Left lobe of liver (tissue), 2 donors: Measurements from ENCODE around the gene UBE2Q2. TPM values are rescaled to one million over a fixed set of nuclear protein-coding genes. Genes with fewer than 3 reads are reported as not detected.
"Not testable (repeated sequence)": the region's sequence is repeated elsewhere in the genome, so short reads cannot be mapped to it uniquely, and the experiment has no call there.

Experiments
- ATAC-seq: fragments of 200-7000 bp; cut with Tn5 transposase; one replicate; pipeline ENCODE4 v1.9.1; 2020; ENCODE audit warnings: mild to moderate bottlenecking, moderate library complexity
- DNase-seq: peaks from one replicate; pipeline ENCODE4 v3.0.0-alpha.2; 2020; ENCODE audit warnings: low spot score
- total RNA-seq: library from RNA; stranded (reverse); gene quantifications from one replicate; pipeline ENCODE4 v1.2.1, GENCODE V29; 2021
- donor health status: DM: no; HTN: no; CAD: no; lungs with moderate emphysema.
- donor health status: DM: no; HTN: yes; CAD: no.

The UBE2Q2 gene
- total RNA-seq, 1 donor from 2014 or later, result 2.2 TPM

GRCh38 chr15:75823860-75824613, 19.2 kb upstream of the UBE2Q2 start:
- DNase-seq, result no peak
- ATAC-seq, result no peak

- DNase-seq, result no peak
- no peak for ATAC-seq
Measured at GRCh38 chr15:75827691-75828090, 15.6 kb upstream of the UBE2Q2 start.

- DNase-seq (no peak), ATAC-seq (no peak)
Measured at GRCh38 chr15:75828429-75828828, 14.8 kb upstream of the UBE2Q2 start.

GRCh38 chr15:75830910-75831805, 12.1 kb upstream of the UBE2Q2 start:
- DNase-seq (no peak), ATAC-seq (no peak)

- ATAC-seq, result no peak
- DNase-seq, result no peak
Measured at GRCh38 chr15:75831806-75832102, 11.5 kb upstream of the UBE2Q2 start.

GRCh38 chr15:75832114-75832513, 11.1 kb upstream of the UBE2Q2 start:
- ATAC-seq, result no peak
- no peak for DNase-seq

- no peak for ATAC-seq
Measured at GRCh38 chr15:75834021-75834420, 9.2 kb upstream of the UBE2Q2 start.

GRCh38 chr15:75835990-75836958, 7.0 kb upstream of the UBE2Q2 start:
- DNase-seq (no peak), ATAC-seq (no peak)

More at GRCh38 chr15:75834021-75834420, 9.2 kb upstream of the UBE2Q2 start:
- DNase-seq, result no peak

GRCh38 chr15:75836959-75837334, 6.3 kb upstream of the UBE2Q2 start:
- ATAC-seq (no peak), DNase-seq (no peak)

GRCh38 chr15:75840659-75841058, 2.6 kb upstream of the UBE2Q2 start:
- no peak for ATAC-seq
- no peak for DNase-seq

- ATAC-seq (no peak), DNase-seq (no peak)
Measured at GRCh38 chr15:75841626-75842025, 1.6 kb upstream of the UBE2Q2 start.

GRCh38 chr15:75843678-75844581, 683 bp downstream of the UBE2Q2 start:
- ATAC-seq, result peak; percentile 78
- DNase-seq, result peak; percentile 57

GRCh38 chr15:75844629-75845335, 1.5 kb downstream of the UBE2Q2 start:
- DNase-seq, result no peak
- no peak for ATAC-seq

- DNase-seq, result no peak
Measured at GRCh38 chr15:75849167-75849566, 5.9 kb downstream of the UBE2Q2 start.

GRCh38 chr15:75850708-75851107, 7.5 kb downstream of the UBE2Q2 start:
- DNase-seq, result no peak
- no peak for ATAC-seq

More at GRCh38 chr15:75849167-75849566, 5.9 kb downstream of the UBE2Q2 start:
- no peak for ATAC-seq

GRCh38 chr15:75851566-75851965, 8.3 kb downstream of the UBE2Q2 start:
- not testable (repeated sequence) for ATAC-seq

GRCh38 chr15:75857886-75858285, 14.6 kb downstream of the UBE2Q2 start:
- ATAC-seq, result no peak

More at GRCh38 chr15:75851566-75851965, 8.3 kb downstream of the UBE2Q2 start:
- not testable (repeated sequence) for DNase-seq

GRCh38 chr15:75861750-75862402, 18.6 kb downstream of the UBE2Q2 start:
- no peak for ATAC-seq

More at GRCh38 chr15:75857886-75858285, 14.6 kb downstream of the UBE2Q2 start:
- DNase-seq, result no peak

GRCh38 chr15:75862796-75863195, 19.5 kb downstream of the UBE2Q2 start:
- no peak for DNase-seq
- ATAC-seq, result no peak

More at GRCh38 chr15:75861750-75862402, 18.6 kb downstream of the UBE2Q2 start:
- no peak for DNase-seq
